ENCODE data around the gene AMY1C.

GRCh38 chr1:103783944-103784377 lies 34.3 kb downstream of the AMY1C start:
- no peak for TF ChIP-seq CTCF (conservative IDR thresholded peaks at IDR 0.05; ENCODE audit: low read depth, low read length)
- no peak for TF ChIP-seq EZH2phosphoT487 (IDR thresholded peaks at IDR 0.05; ENCODE audit: borderline replicate concordance, low read length)

Measured in PC-3 (cell line).